Stomach (tissue), 4 donors: ENCODE measurements around the gene SLC24A4.

Experiments used
- EP300 ChIP-seq: sonication (generic); formaldehyde crosslinking; IDR thresholded peaks from one replicate; pipeline ENCODE4 v1.6.1; 2017; ENCODE audit warnings: antibody characterized with exemption
- POLR2A ChIP-seq, 4 donors: fragments of 450-650 bp; IDR thresholded peaks; one replicate each; pipeline ENCODE4 v1.6.1; 2016; ENCODE audit warnings: antibody characterized with exemption in 4 of 4, control low read depth in 2 of 4, mild to moderate bottlenecking in 1 of 4, moderate library complexity in 1 of 4
- TF ChIP-seq, protein P1 (sequence below), 7 experiments: fragments of 450-650 bp in 4 of 7; fragments of 200-600 bp in 3 of 7; sonication (generic) in 3 of 7; IDR thresholded peaks; one replicate each; pipeline ENCODE4 v1.5.1; 2016 to 2019; ENCODE audit warnings: antibody characterized with exemption in 7 of 7, control low read depth in 2 of 7, mild to moderate bottlenecking in 1 of 7

GRCh38 chr14:92385561-92385960, 62.6 kb downstream of the SLC24A4 start:
- TF ChIP-seq, protein P1, sequence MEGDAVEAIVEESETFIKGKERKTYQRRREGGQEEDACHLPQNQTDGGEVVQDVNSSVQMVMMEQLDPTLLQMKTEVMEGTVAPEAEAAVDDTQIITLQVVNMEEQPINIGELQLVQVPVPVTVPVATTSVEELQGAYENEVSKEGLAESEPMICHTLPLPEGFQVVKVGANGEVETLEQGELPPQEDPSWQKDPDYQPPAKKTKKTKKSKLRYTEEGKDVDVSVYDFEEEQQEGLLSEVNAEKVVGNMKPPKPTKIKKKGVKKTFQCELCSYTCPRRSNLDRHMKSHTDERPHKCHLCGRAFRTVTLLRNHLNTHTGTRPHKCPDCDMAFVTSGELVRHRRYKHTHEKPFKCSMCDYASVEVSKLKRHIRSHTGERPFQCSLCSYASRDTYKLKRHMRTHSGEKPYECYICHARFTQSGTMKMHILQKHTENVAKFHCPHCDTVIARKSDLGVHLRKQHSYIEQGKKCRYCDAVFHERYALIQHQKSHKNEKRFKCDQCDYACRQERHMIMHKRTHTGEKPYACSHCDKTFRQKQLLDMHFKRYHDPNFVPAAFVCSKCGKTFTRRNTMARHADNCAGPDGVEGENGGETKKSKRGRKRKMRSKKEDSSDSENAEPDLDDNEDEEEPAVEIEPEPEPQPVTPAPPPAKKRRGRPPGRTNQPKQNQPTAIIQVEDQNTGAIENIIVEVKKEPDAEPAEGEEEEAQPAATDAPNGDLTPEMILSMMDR (IDR thresholded peaks at IDR 0.05) = no peak
- TF ChIP-seq POLR2A (IDR thresholded peaks at IDR 0.05) (no peak), EP300 (no peak)
